ENCODE results near the gene ZNF423. TPM values are rescaled to one million over a fixed set of nuclear protein-coding genes. Genes with fewer than 3 reads are reported as not detected.

The ZNF423 gene
- total RNA-seq, 2 experiments from 2014 or later = not detected

DNA sequence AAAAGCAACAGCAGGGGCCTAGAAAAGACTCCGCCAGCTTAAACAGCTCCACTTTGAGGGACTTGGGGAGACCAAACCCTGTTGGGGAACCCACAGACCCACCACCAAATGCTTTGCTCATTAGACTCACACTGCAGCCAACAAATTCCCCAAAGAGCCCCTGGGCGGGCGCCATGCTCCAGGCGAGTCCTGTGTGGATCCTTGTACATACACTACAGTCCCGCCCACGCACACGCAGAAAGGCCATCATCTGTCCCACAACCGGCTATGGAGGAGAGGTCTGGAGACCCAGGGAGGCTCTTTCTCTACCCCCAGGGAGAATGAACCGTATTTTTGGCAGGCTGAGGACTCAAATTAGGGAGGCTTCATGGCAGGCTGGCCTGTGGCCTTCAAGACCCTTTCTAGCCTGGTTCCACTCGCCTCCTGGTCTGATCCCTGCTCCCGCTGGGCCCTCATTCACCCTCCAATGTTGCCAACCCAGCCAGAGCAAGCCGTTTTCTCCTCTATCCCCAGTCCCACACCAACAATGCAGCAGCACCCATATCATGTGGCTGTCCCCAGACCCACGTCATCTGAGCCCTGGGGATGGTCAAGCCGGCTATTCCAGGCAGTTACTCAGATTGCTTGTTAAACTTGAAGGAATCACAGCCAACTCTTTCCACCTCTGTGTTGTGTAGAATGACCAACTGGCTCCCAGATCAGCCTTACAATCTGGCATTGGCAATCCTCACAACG, 27.2 kb downstream of the ZNF423 start:
- Mint-ChIP-seq H3K27me3 (ENCODE audit: low read depth) (peaks cover 2% of the 10 kb centered on the region), H3K36me3 (ENCODE audit: low read depth) (no peaks in the 10 kb centered on the region), H3K4me1 (ENCODE audit: low read depth) (no peaks in the 10 kb centered on the region), H3K27ac (no peak overlapping the region), H3K4me3 (no peak overlapping the region), H3K9me3 (ENCODE audit: insufficient read depth) (no peaks in the 10 kb centered on the region)
- ATAC-seq (no peak), DNase-seq (no peak)
- ChIA-PET CTCF (no interaction called here), POLR2A (no interaction called here)

DNA sequence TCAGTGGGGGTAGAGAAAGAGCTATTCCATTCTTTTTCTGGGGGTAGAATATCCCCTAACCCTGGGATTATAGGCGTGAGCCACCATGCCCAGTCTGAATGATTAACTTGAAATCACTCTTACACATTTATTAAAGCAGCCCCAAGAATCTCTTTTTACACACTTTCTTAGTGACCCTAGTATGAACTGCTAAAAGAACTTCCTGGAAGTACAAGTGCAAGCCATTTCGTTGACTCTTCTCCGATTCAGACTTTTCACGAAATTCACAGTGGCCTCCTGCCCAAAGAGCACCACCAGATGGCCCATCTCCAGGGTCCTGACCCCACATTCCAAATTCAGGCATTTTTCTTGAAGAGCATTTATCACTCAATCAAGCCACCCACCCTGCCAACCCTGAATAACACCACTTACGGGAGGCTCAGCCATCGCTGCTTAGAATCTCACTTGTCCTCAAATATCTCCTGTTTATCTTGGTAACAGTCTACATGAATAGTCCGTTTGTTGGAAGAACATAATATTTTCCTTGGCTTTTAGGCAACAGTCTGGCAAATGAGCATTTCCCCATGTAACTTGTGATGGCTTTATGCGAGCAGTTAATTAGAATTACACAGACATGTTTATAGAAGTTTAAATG, 28.0 kb downstream of the ZNF423 start:
- Mint-ChIP-seq H3K27ac (no peak overlapping the region), H3K27me3 (ENCODE audit: low read depth) (peaks cover 2% of the 10 kb centered on the region), H3K4me3 (no peak overlapping the region), H3K36me3 (ENCODE audit: low read depth) (no peaks in the 10 kb centered on the region), H3K4me1 (ENCODE audit: low read depth) (no peaks in the 10 kb centered on the region), H3K9me3 (ENCODE audit: insufficient read depth) (no peaks in the 10 kb centered on the region)
- DNase-seq = no peak
- no peak for ATAC-seq
- POLR2A ChIA-PET = no interaction called here
- CTCF ChIA-PET = interaction anchor here (0.8 kb wide), 1 partner anchor 9 kb away, joined by 3 read pairs; no protein-coding TSS in a partner anchor

DNA sequence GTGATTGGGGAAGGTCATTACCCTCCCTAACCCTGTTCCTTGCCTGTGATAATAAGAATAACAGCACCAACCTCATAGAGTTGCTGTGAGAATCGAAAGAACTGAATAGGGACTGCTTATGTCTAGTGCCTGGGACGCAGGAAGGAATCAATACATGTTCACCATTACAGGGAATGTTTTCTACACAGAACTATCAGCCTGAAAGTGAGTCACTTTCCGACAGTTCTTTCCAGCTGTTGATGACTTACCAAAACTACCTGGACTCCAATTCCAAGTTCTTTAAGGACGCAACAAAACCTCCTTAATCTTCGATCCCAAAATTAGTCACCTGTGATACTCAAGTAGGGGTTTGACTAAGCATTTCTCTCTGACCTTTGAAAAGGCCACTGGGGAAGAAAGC, 29.4 kb downstream of the ZNF423 start:
- no peaks in the 10 kb centered on the region for H3K9me3 Mint-ChIP-seq (ENCODE audit: insufficient read depth)

DNA sequence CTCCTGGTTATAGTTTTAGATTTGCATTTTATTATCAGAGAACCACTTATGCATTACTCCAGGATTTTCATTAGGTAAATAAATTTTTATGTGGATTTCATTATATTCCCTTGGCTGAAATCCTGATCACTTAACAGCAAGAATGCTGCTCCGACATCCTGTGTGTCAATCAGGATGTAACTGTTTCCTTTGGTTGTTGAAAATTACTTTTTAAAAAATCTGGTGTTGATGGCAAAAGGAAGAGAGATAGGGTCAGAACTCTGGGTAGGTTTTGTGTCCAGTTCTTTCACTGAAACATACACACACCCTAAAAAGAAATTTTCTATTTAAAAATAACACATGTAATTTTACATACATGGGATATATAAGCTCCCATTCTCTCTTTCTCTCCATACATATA, 30.9 kb downstream of the ZNF423 start:
- POLR2A ChIA-PET = no interaction called here
- ATAC-seq (no peak), DNase-seq (no peak)
- Mint-ChIP-seq H3K9me3 (ENCODE audit: insufficient read depth) (no peaks in the 10 kb centered on the region), H3K4me3 (no peak overlapping the region), H3K36me3 (ENCODE audit: low read depth) (no peaks in the 10 kb centered on the region), H3K27me3 (ENCODE audit: low read depth) (peaks cover 2% of the 10 kb centered on the region), H3K4me1 (ENCODE audit: low read depth) (no peaks in the 10 kb centered on the region), H3K27ac (no peak overlapping the region)
- CTCF ChIA-PET = interaction anchor here (0.8 kb wide), 1 partner anchor 32 kb away, joined by 3 read pairs; no protein-coding TSS in a partner anchor

More for the DNA sequence above, 29.4 kb downstream of the ZNF423 start:
- Mint-ChIP-seq H3K27ac (no peak overlapping the region), H3K36me3 (ENCODE audit: low read depth) (no peaks in the 10 kb centered on the region), H3K27me3 (ENCODE audit: low read depth) (peaks cover 2% of the 10 kb centered on the region), H3K4me3 (no peak overlapping the region), H3K4me1 (ENCODE audit: low read depth) (no peaks in the 10 kb centered on the region)
- DNase-seq = no peak
- CTCF ChIA-PET = no interaction called here
- no peak for ATAC-seq
- POLR2A ChIA-PET = no interaction called here

DNA sequence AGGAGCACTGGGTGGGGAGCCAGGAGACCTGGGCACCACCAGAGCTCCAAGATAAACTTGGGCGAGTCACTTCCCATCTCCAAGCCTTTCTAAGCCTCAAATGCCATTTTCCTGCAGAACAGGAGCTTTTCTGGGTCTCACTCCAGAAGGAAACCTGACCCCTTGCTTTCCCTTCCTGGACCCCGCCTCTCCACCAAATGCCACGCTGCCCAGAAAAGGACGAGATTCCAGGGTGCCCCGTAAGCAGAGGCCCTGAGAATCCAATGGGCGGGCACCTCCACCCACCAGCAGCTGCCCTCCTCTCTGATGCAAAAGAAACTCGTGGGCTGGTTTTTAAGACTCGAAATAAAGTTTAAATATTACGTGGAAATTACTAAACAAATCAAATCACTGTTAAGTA, 31.3 kb downstream of the ZNF423 start:
- CTCF ChIA-PET = interaction anchor here (0.8 kb wide), 1 partner anchor 33 kb away, joined by 3 read pairs; no protein-coding TSS in a partner anchor
- H3K9me3 Mint-ChIP-seq (ENCODE audit: insufficient read depth) = no peaks in the 10 kb centered on the region
- DNase-seq (no peak), ATAC-seq (no peak)
- H3K4me3 Mint-ChIP-seq = no peak overlapping the region
- no peaks in the 10 kb centered on the region for H3K4me1 Mint-ChIP-seq (ENCODE audit: low read depth)
- no peaks in the 10 kb centered on the region for H3K36me3 Mint-ChIP-seq (ENCODE audit: low read depth)
- no peak overlapping the region for H3K27ac Mint-ChIP-seq
- POLR2A ChIA-PET = no interaction called here
- H3K27me3 Mint-ChIP-seq (ENCODE audit: low read depth) = peaks cover 2% of the 10 kb centered on the region

DNA sequence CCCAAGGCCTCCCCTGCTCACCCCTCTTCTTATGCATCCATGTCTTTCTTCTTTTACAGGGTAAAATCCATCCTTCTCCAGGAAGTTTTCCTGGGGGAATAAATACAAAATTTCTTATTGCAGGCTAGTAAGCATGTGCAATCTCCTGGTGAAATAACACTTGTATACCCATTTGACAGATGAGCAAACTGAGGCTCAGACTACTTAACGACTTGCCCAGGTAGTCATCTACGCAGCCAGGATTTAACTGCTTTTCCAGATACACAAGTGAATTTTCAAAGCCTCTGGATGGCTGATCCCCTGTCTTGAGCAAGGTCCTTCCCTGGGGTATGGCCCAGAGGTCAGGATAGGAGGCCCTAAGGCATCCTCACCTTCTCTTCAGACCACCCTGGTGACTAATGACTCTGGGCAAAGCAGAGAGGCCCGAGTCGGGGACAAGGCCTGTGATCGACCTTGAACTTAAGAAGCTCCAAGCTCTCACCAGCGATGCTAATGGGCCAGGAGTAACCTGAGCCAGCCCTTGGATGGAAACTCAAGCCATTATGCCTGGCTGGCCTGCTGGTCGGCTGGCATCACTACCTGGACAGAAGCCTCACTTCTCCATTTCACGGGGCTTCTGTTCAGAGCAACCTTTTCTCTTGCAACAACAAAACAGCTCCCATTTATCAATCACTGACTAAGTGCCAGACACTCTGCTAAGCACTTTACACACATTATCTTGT, 33.1 kb downstream of the ZNF423 start:
- ChIA-PET CTCF (no interaction called here), POLR2A (interaction anchor here (0.6 kb wide), 1 partner anchor 22 kb away, joined by 3 read pairs; no protein-coding TSS in a partner anchor)
- Mint-ChIP-seq H3K4me1 (ENCODE audit: low read depth) (no peaks in the 10 kb centered on the region), H3K4me3 (no peak overlapping the region), H3K36me3 (ENCODE audit: low read depth) (no peaks in the 10 kb centered on the region), H3K27me3 (ENCODE audit: low read depth) (no peaks in the 10 kb centered on the region), H3K27ac (no peak overlapping the region), H3K9me3 (ENCODE audit: insufficient read depth) (no peaks in the 10 kb centered on the region)
- DNase-seq (no peak), ATAC-seq (no peak)

DNA sequence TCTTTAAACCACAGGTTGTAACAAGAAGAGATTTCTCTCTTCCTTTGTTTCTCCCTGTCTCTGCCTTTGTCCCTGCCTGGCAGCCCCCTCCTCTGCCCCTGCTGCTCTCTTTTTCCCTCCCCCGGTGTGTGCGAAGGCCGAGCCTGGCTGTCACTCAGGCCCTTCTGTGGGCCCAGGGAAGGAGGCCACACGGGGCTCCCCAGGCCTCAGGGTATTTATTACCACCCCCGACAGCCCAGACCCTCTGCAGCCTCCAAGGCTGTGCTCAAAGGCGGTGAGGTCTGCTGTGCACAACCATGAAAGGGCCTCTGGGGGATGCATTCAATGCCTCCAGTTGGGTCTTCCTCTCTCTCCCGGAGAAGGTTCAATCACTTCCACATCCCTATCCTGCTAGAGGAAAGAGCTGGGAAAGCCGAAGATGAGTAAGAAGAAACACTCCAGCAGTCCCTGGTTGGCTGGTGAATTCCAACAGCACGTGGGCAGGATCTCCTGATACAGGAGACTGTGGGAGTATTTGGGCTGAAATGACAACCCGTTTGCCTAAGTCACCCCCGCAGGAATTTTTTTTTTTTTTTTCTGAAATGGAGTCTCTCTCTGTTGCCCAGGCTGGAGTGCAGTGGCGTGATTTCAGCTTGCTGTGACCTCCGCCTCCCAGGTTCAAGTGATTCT, 34.2 kb downstream of the ZNF423 start:
- no peaks in the 10 kb centered on the region for H3K4me1 Mint-ChIP-seq (ENCODE audit: low read depth)
- ATAC-seq = no peak
- no peaks in the 10 kb centered on the region for H3K36me3 Mint-ChIP-seq (ENCODE audit: low read depth)
- H3K9me3 Mint-ChIP-seq (ENCODE audit: insufficient read depth) = no peaks in the 10 kb centered on the region
- ChIA-PET POLR2A (no interaction called here), CTCF (no interaction called here)
- no peak overlapping the region for H3K27ac Mint-ChIP-seq
- H3K4me3 Mint-ChIP-seq = no peak overlapping the region
- H3K27me3 Mint-ChIP-seq (ENCODE audit: low read depth) = no peaks in the 10 kb centered on the region
- no peak for DNase-seq

DNA sequence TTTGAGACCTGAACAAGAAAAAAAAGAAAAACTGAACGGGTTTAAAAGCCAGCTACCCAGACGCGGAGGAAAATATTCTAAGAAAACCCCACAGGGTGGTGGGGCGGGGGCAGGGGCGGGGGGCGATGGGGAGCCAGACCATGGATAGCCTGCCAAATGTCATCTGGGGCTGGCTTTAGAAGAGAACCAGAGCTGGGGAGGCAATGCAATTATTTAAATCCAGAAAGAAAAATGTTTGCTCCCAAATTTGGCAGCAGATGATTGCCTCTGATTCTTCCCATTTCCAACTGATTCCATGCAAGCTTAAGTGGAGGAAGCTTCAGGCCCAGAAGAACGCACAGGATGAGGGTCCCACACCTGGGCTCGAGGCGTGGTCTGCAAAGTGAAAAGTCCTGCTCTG, 34.8 kb downstream of the ZNF423 start:
- Mint-ChIP-seq H3K4me3 (no peak overlapping the region), H3K27ac (no peak overlapping the region), H3K27me3 (ENCODE audit: low read depth) (no peaks in the 10 kb centered on the region), H3K4me1 (ENCODE audit: low read depth) (no peaks in the 10 kb centered on the region), H3K36me3 (ENCODE audit: low read depth) (no peaks in the 10 kb centered on the region), H3K9me3 (ENCODE audit: insufficient read depth) (no peaks in the 10 kb centered on the region)
- CTCF ChIA-PET = no interaction called here
- no peak for ATAC-seq
- DNase-seq = no peak
- POLR2A ChIA-PET = no interaction called here

DNA sequence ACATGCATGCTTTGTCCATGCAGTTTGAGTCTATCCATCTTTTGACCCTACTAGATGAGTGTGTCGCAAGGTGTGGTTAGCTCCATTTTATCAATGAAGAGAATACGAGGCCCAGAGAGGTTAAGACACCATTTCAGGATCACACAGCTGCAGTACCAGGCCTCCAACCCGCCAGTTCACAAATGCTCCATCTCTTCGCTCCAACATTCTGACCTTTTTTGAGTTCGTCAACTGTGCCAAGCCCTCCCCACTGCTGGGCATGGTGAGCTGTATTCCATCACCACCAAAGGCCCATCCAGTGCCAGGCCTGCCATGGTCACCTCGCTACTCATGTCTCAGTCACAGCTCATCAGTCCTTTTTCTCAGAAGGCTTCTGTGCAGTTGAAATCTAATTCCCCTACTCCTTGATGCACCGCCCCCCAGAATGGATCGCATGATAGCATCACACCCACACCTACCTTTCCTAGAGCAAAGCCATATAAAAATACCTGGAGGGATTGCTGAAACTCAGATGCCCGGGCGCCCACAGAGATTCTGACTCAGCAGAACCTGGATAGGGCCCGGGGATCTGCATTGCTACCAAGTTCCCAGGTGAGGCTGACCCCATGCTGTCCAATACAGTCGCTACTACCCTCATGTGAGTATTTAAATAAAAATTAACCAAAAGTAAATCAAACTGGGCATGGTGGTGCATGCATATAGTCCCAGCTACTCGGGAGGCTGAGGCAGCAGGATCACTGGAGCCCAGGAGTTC, 38.0 kb downstream of the ZNF423 start:
- CTCF ChIA-PET = interaction anchor here (0.7 kb wide), 1 partner anchor 9 kb away, joined by 3 read pairs; no protein-coding TSS in a partner anchor
- Mint-ChIP-seq H3K9me3 (ENCODE audit: insufficient read depth) (no peaks in the 10 kb centered on the region), H3K27me3 (ENCODE audit: low read depth) (no peaks in the 10 kb centered on the region), H3K27ac (no peak overlapping the region), H3K4me1 (ENCODE audit: low read depth) (no peaks in the 10 kb centered on the region), H3K4me3 (no peak overlapping the region), H3K36me3 (ENCODE audit: low read depth) (no peaks in the 10 kb centered on the region)
- DNase-seq = no peak
- POLR2A ChIA-PET = no interaction called here
- ATAC-seq = no peak

DNA sequence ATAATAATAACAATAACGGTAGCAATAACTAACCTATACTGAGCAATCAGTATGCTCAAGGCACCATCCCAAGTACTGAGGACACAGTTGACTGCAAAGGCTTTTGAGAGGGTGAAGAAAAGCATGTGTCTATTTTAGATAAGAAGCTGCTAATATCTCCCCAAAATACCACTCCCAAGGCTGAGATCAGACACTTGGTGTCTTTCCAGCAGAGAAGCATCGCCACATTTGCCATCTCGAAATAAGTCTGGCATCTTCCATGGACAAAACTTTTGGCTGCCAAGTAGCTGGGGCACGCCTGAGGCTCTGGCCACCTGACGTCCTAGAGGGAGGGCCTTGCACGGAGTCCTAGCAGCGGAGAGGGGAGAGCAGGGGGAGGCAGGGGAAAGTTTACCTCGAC, 39.0 kb downstream of the ZNF423 start:
- Mint-ChIP-seq H3K4me3 (no peak overlapping the region), H3K4me1 (ENCODE audit: low read depth) (no peaks in the 10 kb centered on the region), H3K27me3 (ENCODE audit: low read depth) (no peaks in the 10 kb centered on the region), H3K27ac (no peak overlapping the region), H3K36me3 (ENCODE audit: low read depth) (no peaks in the 10 kb centered on the region), H3K9me3 (ENCODE audit: insufficient read depth) (no peaks in the 10 kb centered on the region)
- ChIA-PET POLR2A (no interaction called here), CTCF (no interaction called here)
- ATAC-seq = no peak
- DNase-seq = no peak

DNA sequence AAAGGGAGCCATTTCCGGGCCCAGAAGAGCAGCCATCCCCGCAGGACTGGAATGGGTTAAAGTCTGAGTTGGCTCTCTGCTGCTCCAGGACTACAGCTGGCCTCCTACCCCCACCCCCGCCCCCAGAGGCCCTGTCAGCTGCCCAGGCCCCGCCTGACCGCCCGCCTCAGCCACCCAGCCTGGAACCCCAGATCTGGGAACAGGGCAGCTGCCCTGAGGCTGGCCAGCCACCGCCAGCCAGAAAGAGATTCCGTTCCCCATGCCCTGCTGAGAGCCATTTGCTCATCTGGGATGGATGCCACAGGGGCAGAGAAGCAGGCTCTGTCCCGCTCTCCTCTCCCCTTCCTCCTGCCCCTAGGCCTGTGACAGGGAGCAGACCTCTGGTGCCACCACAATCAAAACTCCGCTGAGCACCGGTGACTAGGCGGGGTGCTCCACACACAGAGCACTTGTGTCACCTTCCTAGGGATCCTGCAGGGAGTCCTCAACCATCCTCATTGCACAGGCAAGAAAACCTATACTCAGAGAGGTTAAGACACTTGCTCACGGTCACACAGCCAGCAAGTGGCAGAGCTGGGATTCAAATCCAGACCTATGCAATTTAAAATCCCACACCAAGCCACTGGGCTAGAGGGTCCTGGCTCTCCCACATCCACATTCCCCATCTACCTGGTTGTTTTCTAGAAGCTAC, 44.1 kb downstream of the ZNF423 start:
- POLR2A ChIA-PET = no interaction called here
- H3K4me3 Mint-ChIP-seq = no peak overlapping the region
- CTCF ChIA-PET = no interaction called here
- no peak for DNase-seq
- no peaks in the 10 kb centered on the region for H3K27me3 Mint-ChIP-seq (ENCODE audit: low read depth)
- H3K27ac Mint-ChIP-seq = no peak overlapping the region
- ATAC-seq = no peak
- H3K4me1 Mint-ChIP-seq (ENCODE audit: low read depth) = no peaks in the 10 kb centered on the region
- no peaks in the 10 kb centered on the region for H3K9me3 Mint-ChIP-seq (ENCODE audit: insufficient read depth)
- no peaks in the 10 kb centered on the region for H3K36me3 Mint-ChIP-seq (ENCODE audit: low read depth)

Data from activated CD8-positive, alpha-beta T cell treated with anti-CD3 and anti-CD28 coated beads, Interleukin-2, amount 10 ng/mL, durations not matched to agents 7 days and 5 days (primary cell).